Activated CD8-positive, alpha-beta memory T cell treated with anti-CD3 and anti-CD28 coated beads, Interleukin-2, amount 50 U/mL, for 24 hours (primary cell): Measurements from ENCODE around the gene SCARB2.
A peak's percentile ranks its signal among the peaks of the same experiment; 100 is the strongest.

ENCODE experiments used
- DNase-seq: peaks from one replicate; pipeline ENCODE4 v3.0.0-alpha.2; 2020; ENCODE audit errors: extremely low read depth

Gene SCARB2

GRCh38 chr4:76148142-76148865 lies 65.3 kb downstream of the SCARB2 start, which contains the start of gene NUP54:
Gene NUP54, minus strand, starts transcription at chr4:76148397. Its CDS starts 23 bp downstream, at chr4:76148374.
- peak; percentile 94 for DNase-seq

- peak; percentile 4 for DNase-seq
Measured at GRCh38 chr4:76147454-76148141, 66.0 kb downstream of the SCARB2 start.

- DNase-seq: no peak
Measured at GRCh38 chr4:76144546-76144945, 69.1 kb downstream of the SCARB2 start.

- DNase-seq: no peak
Measured at GRCh38 chr4:76141241-76141640, 72.4 kb downstream of the SCARB2 start.

GRCh38 chr4:76127754-76128153 lies 85.9 kb downstream of the SCARB2 start:
- DNase-seq: no peak

- DNase-seq: no peak
Measured at GRCh38 chr4:76125816-76126215, 87.8 kb downstream of the SCARB2 start.

GRCh38 chr4:76120199-76120598 lies 93.4 kb downstream of the SCARB2 start:
- DNase-seq: no peak

- no peak for DNase-seq
Measured at GRCh38 chr4:76117536-76117935, 96.1 kb downstream of the SCARB2 start.

GRCh38 chr4:76116821-76117220 lies 96.8 kb downstream of the SCARB2 start:
- DNase-seq: no peak
